ENCODE measurements around the gene SPPL2B. TPM values are rescaled to one million over a fixed set of nuclear protein-coding genes. Genes with fewer than 3 reads are reported as not detected.

The SPPL2B gene
- total and polyA plus RNA-seq, 9 of the 15 experiments (the other 6 are each of a cell fraction or from before 2014, with no cell fraction given): 0.20 to 81.2 (median 15.1) TPM

GRCh38 chr19:2300533-2300932, 28.0 kb upstream of the SPPL2B start:
- Histone ChIP-seq H3K9me1 (ENCODE audit: control insufficient read depth, insufficient read depth, low read length) (peaks cover 3% of the 10 kb centered on the region), H4K20me1 (replicated peaks; ENCODE audit: control insufficient read depth, insufficient read depth, low read length) (no peaks in the 10 kb centered on the region), H3K9ac (ENCODE audit: insufficient read depth in 1 of 2, low read depth in 2 of 2, low read length in 2 of 2) (peak overlapping the region in 1 of 2 experiments; percentile 45; a peak in 1 of 4 replicates), H3K9me3 (replicated peaks; ENCODE audit: control insufficient read depth, insufficient read depth, low read depth, low read length) (no peaks in the 10 kb centered on the region), H3K27ac (ENCODE audit: extremely low read depth, low read depth, low read length) (no peak overlapping the region), H3K4me1 (replicated peaks in 1 of 2; ENCODE audit: control insufficient read depth in 2 of 2, insufficient read depth in 2 of 2, low read length in 2 of 2) (peaks cover 6 to 38% of the 10 kb centered on the region in 2 experiments; a peak in 4 of 5 replicates), H2AFZ (ENCODE audit: low read depth, low read length) (no peak overlapping the region), H3K36me3 (ENCODE audit: control insufficient read depth, insufficient read depth, low read length) (no peaks in the 10 kb centered on the region), H3K4me3 (no peak overlapping the region), H3K79me2 (ENCODE audit: control insufficient read depth, insufficient read depth, low read length) (no peaks in the 10 kb centered on the region), H3K27me3 (ENCODE audit: control insufficient read depth in 2 of 2, insufficient read depth in 2 of 2, low read length in 2 of 2) (0 out of 5 replicates have a peak, but pooled peaks cover 0 to 4% of the 10 kb centered on the region in 2 experiments), H3K4me2 (ENCODE audit: insufficient read depth, low read length) (no peak overlapping the region)
- no peak for FAIRE-seq
- WGBS (ENCODE audit: insufficient coverage, low coverage, missing lambda C conversion rate): 49% methylated on average over 11 of the region's 17 CpGs
- no peak for DNase-seq (ENCODE audit: extremely low read depth in 1 of 4, low spot score in 3 of 4)
- ATAC-seq: no peak
- intact Hi-C loops (cut with micrococcal nuclease): no loop called here
- BruUV-seq (replicated peaks): no TSS peak
- ChIA-PET CTCF (ENCODE audit: low intra/inter-chr PET ratio) (no interaction called here), POLR2A (interaction anchor here (0.6 kb wide), 1 partner anchor 11 kb away, joined by 4 read pairs; no protein-coding TSS in a partner anchor)
- in situ Hi-C loops (cut with MboI): no loop called here
- TF ChIP-seq E2F6 (IDR thresholded peaks at IDR 0.05; ENCODE audit: borderline replicate concordance in 1 of 2, extremely low read depth in 1 of 2, insufficient read depth in 1 of 2, insufficient read length in 1 of 2, low read depth in 1 of 2, low read length in 1 of 2, poor library complexity in 1 of 2, severe bottlenecking in 1 of 2) (no peak), ZBTB33 (CRISPR knock-in tag; IDR thresholded peaks at IDR 0.05) (no peak), BRCA1 (IDR thresholded peaks at IDR 0.05) (no peak), BRCA1 (CRISPR knock-in tag; IDR thresholded peaks at IDR 0.05) (no peak), STAT6 (CRISPR knock-in tag; IDR thresholded peaks at IDR 0.05) (no peak), MLLT1 (IDR thresholded peaks at IDR 0.05) (no peak), OTX1 (CRISPR knock-in tag; IDR thresholded peaks at IDR 0.05) (no peak), ZNF609 (CRISPR knock-in tag; IDR thresholded peaks at IDR 0.05; ENCODE audit: borderline replicate concordance) (no peak), L3MBTL2 (IDR thresholded peaks at IDR 0.05) (no peak)

Data from K562 (cell line).